ENCODE measurements around the gene PTPRD. TPM values are rescaled to one million over a fixed set of nuclear protein-coding genes. Genes with fewer than 3 reads are reported as not detected.

The PTPRD gene
- total and polyA plus RNA-seq, 2 donors (not counting 1 experiment from before 2014, with no cell fraction given), result not detected

DNA sequence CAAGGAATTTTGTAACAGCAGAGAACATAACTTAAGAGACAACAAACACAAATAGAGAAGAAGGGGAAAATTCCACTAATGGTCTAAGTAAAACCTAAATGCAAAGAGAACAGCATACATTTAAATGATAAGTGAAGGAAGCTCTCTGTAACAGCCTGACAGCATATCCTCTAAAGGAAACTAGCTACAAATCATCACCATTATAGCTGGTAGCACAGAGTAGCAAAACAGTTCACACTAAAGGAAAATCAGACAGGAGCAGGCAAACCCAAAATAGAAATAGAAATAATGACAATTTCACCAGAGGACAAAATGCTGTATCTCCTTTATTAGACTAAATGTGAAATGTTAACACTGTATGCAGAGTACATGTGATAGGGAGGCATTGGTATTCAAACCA, 532.8 kb downstream of the PTPRD start:
- no peaks in the 10 kb centered on the region for H3K79me2 ChIP-seq (ENCODE audit: control insufficient read depth, insufficient read depth, low read length)

DNA sequence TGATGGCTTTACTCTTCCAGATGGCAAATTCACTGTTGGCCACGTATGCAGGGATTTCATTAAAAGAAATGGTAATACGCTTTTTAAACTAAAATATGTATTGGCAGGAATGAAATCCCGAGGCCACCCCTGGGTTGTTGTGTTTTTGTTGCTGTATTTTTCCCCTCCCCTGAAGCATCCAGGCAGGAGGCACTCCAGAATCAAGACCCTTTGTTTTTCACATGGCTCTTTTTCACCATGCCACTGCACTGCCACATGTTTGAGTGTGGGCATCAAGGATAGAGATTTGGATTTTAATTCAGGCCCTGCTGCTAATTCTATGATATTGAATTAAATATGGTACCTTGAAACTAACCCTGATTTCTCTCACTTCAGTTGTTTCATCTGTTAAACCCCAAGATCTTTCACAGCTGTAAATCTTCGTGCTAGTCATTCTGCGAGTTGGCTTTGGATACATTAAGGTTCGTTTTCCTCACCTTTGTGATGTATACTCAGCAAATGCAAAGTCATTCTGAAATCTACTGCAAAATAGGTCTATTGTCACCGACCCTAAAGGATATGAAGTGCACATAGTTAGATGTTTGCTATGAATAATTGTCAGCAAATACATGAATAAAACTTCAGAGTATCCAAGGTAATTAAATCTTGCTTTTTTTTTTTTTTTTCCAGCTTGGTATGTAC, 533.4 kb downstream of the PTPRD start:
- intact Hi-C loops (cut with micrococcal nuclease), result no loop called here
- no peaks in the 10 kb centered on the region for H3K27me3 ChIP-seq (replicated peaks in 1 of 4; ENCODE audit: control extremely low read depth in 1 of 4, control insufficient read depth in 3 of 4, insufficient read depth in 4 of 4, low read length in 3 of 4)

More for the DNA sequence above, 532.8 kb downstream of the PTPRD start:
- no peaks in the 10 kb centered on the region for H3K9me3 ChIP-seq (ENCODE audit: control extremely low read depth in 1 of 3, control insufficient read depth in 2 of 3, insufficient read depth in 1 of 3, low read length in 2 of 3)
- no peak overlapping the region for H3K27ac Mint-ChIP-seq
- no peaks in the 10 kb centered on the region for H3K36me3 ChIP-seq (replicated peaks in 1 of 2; ENCODE audit: control extremely low read depth in 1 of 2, control insufficient read depth in 1 of 2, extremely low read depth in 1 of 2, insufficient read depth in 2 of 2, low read length in 1 of 2)
- POLR2A ChIA-PET, result no interaction called here
- no peak overlapping the region for H3K4me3 ChIP-seq (ENCODE audit: control extremely low read depth in 1 of 5, extremely low read depth in 1 of 5, insufficient read depth in 1 of 5, low read depth in 2 of 5, low read length in 4 of 5)
- no peak overlapping the region for H3K27ac ChIP-seq (ENCODE audit: low read length in 2 of 2)
- intact Hi-C loops (cut with micrococcal nuclease), result no loop called here
- H2AFZ ChIP-seq (ENCODE audit: insufficient read depth, low read depth, low read length, poor library complexity, severe bottlenecking), result no peak overlapping the region
- H3K27me3 Mint-ChIP-seq, result no peaks in the 10 kb centered on the region
- no peak overlapping the region for H3K4me2 ChIP-seq (replicated peaks; ENCODE audit: low read depth, low read length, poor library complexity, severe bottlenecking)
- no peaks in the 10 kb centered on the region for H3K9me3 Mint-ChIP-seq (ENCODE audit: insufficient read depth)
- no peak overlapping the region for H3K4me3 Mint-ChIP-seq
- ATAC-seq (ENCODE audit: low read depth) (no peak), DNase-seq (no peak)
- no peak overlapping the region for H3K9ac ChIP-seq (ENCODE audit: low read length)
- H4K20me1 ChIP-seq (ENCODE audit: control insufficient read depth, insufficient read depth, low read length, poor library complexity, severe bottlenecking), result no peaks in the 10 kb centered on the region
- no peak for TF ChIP-seq EZH2 (IDR thresholded peaks at IDR 0.05; ENCODE audit: borderline replicate concordance, insufficient read depth, low read depth, low read length, poor library complexity, severe bottlenecking)
- TF ChIP-seq, protein P1, sequence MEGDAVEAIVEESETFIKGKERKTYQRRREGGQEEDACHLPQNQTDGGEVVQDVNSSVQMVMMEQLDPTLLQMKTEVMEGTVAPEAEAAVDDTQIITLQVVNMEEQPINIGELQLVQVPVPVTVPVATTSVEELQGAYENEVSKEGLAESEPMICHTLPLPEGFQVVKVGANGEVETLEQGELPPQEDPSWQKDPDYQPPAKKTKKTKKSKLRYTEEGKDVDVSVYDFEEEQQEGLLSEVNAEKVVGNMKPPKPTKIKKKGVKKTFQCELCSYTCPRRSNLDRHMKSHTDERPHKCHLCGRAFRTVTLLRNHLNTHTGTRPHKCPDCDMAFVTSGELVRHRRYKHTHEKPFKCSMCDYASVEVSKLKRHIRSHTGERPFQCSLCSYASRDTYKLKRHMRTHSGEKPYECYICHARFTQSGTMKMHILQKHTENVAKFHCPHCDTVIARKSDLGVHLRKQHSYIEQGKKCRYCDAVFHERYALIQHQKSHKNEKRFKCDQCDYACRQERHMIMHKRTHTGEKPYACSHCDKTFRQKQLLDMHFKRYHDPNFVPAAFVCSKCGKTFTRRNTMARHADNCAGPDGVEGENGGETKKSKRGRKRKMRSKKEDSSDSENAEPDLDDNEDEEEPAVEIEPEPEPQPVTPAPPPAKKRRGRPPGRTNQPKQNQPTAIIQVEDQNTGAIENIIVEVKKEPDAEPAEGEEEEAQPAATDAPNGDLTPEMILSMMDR (IDR thresholded peaks at IDR 0.05), result no peak
- no peaks in the 10 kb centered on the region for H3K4me1 Mint-ChIP-seq
- no peaks in the 10 kb centered on the region for H3K4me1 ChIP-seq (ENCODE audit: control insufficient read depth in 2 of 2, insufficient read depth in 2 of 2, low read length in 2 of 2)
- CTCF ChIA-PET, result no interaction called here
- no peaks in the 10 kb centered on the region for H3K27me3 ChIP-seq (replicated peaks in 1 of 4; ENCODE audit: control extremely low read depth in 1 of 4, control insufficient read depth in 3 of 4, insufficient read depth in 4 of 4, low read length in 3 of 4)

More for the DNA sequence above, 533.4 kb downstream of the PTPRD start:
- Histone ChIP-seq H3K79me2 (ENCODE audit: control insufficient read depth, insufficient read depth, low read length) (no peaks in the 10 kb centered on the region), H3K9ac (ENCODE audit: low read length) (no peak overlapping the region), H3K4me1 (ENCODE audit: control insufficient read depth in 2 of 2, insufficient read depth in 2 of 2, low read length in 2 of 2) (no peaks in the 10 kb centered on the region), H3K36me3 (replicated peaks in 1 of 2; ENCODE audit: control extremely low read depth in 1 of 2, control insufficient read depth in 1 of 2, extremely low read depth in 1 of 2, insufficient read depth in 2 of 2, low read length in 1 of 2) (no peaks in the 10 kb centered on the region), H3K4me2 (replicated peaks; ENCODE audit: low read depth, low read length, poor library complexity, severe bottlenecking) (no peak overlapping the region), H3K9me3 (ENCODE audit: control extremely low read depth in 1 of 3, control insufficient read depth in 2 of 3, insufficient read depth in 1 of 3, low read length in 2 of 3) (no peaks in the 10 kb centered on the region), H3K27ac (ENCODE audit: low read length in 2 of 2) (no peak overlapping the region), H4K20me1 (ENCODE audit: control insufficient read depth, insufficient read depth, low read length, poor library complexity, severe bottlenecking) (no peaks in the 10 kb centered on the region), H2AFZ (ENCODE audit: insufficient read depth, low read depth, low read length, poor library complexity, severe bottlenecking) (no peak overlapping the region), H3K4me3 (ENCODE audit: control extremely low read depth in 1 of 5, extremely low read depth in 1 of 5, insufficient read depth in 1 of 5, low read depth in 2 of 5, low read length in 4 of 5) (no peak overlapping the region)
- no peak overlapping the region for H3K27ac Mint-ChIP-seq
- no peak overlapping the region for H3K4me3 Mint-ChIP-seq
- no peaks in the 10 kb centered on the region for H3K9me3 Mint-ChIP-seq (ENCODE audit: insufficient read depth)
- WGBS (ENCODE audit: insufficient coverage), result no CpG with 5 or more reads among the region's 7 CpGs
- POLR2A ChIA-PET, result no interaction called here
- no peak for DNase-seq
- H3K27me3 Mint-ChIP-seq, result no peaks in the 10 kb centered on the region
- TF ChIP-seq, protein P1 (IDR thresholded peaks at IDR 0.05), result no peak
- no peak for TF ChIP-seq EZH2 (IDR thresholded peaks at IDR 0.05; ENCODE audit: borderline replicate concordance, insufficient read depth, low read depth, low read length, poor library complexity, severe bottlenecking)
- ATAC-seq (ENCODE audit: low read depth), result no peak
- CTCF ChIA-PET, result interaction anchor here (0.7 kb wide), 1 partner anchor 137 kb away, joined by 3 read pairs; no protein-coding TSS in a partner anchor
- no peaks in the 10 kb centered on the region for H3K4me1 Mint-ChIP-seq

Data from B cell (primary cell).